ENCODE results near the gene UNK. TPM values are rescaled to one million over a fixed set of nuclear protein-coding genes. Genes with fewer than 3 reads are reported as not detected.
A peak's percentile ranks its signal among the peaks of the same experiment; 100 is the strongest.

Gene UNK, protein sequence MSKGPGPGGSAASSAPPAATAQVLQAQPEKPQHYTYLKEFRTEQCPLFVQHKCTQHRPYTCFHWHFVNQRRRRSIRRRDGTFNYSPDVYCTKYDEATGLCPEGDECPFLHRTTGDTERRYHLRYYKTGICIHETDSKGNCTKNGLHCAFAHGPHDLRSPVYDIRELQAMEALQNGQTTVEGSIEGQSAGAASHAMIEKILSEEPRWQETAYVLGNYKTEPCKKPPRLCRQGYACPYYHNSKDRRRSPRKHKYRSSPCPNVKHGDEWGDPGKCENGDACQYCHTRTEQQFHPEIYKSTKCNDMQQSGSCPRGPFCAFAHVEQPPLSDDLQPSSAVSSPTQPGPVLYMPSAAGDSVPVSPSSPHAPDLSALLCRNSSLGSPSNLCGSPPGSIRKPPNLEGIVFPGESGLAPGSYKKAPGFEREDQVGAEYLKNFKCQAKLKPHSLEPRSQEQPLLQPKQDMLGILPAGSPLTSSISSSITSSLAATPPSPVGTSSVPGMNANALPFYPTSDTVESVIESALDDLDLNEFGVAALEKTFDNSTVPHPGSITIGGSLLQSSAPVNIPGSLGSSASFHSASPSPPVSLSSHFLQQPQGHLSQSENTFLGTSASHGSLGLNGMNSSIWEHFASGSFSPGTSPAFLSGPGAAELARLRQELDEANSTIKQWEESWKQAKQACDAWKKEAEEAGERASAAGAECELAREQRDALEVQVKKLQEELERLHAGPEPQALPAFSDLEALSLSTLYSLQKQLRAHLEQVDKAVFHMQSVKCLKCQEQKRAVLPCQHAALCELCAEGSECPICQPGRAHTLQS
- total RNA-seq (35.5 TPM), polyA plus RNA-seq (ENCODE audit: insufficient read depth, low read depth, low replicate concordance) (12.0 TPM)
- long read RNA-seq, donor 1, partial matches to known transcripts: 0 of 3 reads
- long read RNA-seq, donor 1, other reads (novel, unspliced or antisense): 0 of 3 reads
- long read RNA-seq, donor 2, partial matches to known transcripts: 5 of 8 reads
- long read RNA-seq, donor 2, other reads (novel, unspliced or antisense): 0 of 8 reads
- long read RNA-seq, donor 3, partial matches to known transcripts: 5 of 10 reads
- long read RNA-seq, donor 3, other reads (novel, unspliced or antisense): 0 of 10 reads
- long read RNA-seq, donor 4, partial matches to known transcripts: 14 of 16 reads
- long read RNA-seq, donor 4, other reads (novel, unspliced or antisense): 0 of 16 reads
- long read RNA-seq, donor 5, partial matches to known transcripts: 0 of 1 reads
- long read RNA-seq, donor 5, other reads (novel, unspliced or antisense): 0 of 1 reads
- long read RNA-seq, donor 6, transcript UNK-202 (4 exons, 1,312 nt): major isoform, 5 of 5 reads
- long read RNA-seq, donor 6, partial matches to known transcripts: 0 of 5 reads
- long read RNA-seq, donor 6, other reads (novel, unspliced or antisense): 0 of 5 reads
- long read RNA-seq, donor 7, partial matches to known transcripts: 3 of 21 reads
- long read RNA-seq, donor 7, other reads (novel, unspliced or antisense): 13 of 21 reads
- long read RNA-seq, donor 8, partial matches to known transcripts: 10 of 13 reads
- long read RNA-seq, donor 8, other reads (novel, unspliced or antisense): 0 of 13 reads
- long read RNA-seq, donor 9, partial matches to known transcripts: 0 of 2 reads
- long read RNA-seq, donor 9, other reads (novel, unspliced or antisense): 0 of 2 reads
- long read RNA-seq, donor 10, partial matches to known transcripts: 28 of 70 reads
- long read RNA-seq, donor 10, other reads (novel, unspliced or antisense): 42 of 70 reads

DNA sequence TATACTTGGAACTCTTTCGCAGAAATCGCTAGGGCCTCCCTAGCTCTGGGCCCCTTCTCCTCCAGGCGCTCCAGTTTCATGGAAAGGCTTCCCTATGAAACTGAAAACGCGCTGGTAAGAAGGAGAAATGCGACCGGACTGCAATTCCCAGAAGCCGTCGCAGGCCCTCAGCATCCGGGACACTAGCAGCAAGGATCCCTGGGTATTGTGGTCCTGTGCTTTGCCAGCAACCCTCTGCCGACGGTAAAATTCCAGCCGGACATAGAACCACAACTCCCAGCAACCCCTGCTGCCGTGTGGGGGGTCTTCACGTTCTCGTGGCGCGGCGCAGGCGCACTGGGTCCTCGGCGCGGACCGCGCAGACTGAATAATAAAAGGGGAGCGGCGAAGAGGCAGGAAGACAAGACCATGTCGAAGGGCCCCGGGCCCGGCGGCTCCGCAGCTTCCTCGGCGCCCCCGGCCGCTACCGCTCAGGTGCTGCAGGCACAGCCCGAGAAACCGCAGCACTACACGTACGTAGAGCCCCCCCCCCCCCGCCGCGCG, at the start of gene UNK:
TSS of gene UNK (plus strand) at position 334 of the 543 bp plus-strand sequence. CDS start at position 409, 75 bp downstream.
- H3K4me3 ChIP-seq (ENCODE audit: low read length in 3 of 3): peak within 1 kb of the TSS; percentile 84 to 90 (median 86)
- TF ChIP-seq, protein P1, sequence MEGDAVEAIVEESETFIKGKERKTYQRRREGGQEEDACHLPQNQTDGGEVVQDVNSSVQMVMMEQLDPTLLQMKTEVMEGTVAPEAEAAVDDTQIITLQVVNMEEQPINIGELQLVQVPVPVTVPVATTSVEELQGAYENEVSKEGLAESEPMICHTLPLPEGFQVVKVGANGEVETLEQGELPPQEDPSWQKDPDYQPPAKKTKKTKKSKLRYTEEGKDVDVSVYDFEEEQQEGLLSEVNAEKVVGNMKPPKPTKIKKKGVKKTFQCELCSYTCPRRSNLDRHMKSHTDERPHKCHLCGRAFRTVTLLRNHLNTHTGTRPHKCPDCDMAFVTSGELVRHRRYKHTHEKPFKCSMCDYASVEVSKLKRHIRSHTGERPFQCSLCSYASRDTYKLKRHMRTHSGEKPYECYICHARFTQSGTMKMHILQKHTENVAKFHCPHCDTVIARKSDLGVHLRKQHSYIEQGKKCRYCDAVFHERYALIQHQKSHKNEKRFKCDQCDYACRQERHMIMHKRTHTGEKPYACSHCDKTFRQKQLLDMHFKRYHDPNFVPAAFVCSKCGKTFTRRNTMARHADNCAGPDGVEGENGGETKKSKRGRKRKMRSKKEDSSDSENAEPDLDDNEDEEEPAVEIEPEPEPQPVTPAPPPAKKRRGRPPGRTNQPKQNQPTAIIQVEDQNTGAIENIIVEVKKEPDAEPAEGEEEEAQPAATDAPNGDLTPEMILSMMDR (IDR thresholded peaks at IDR 0.05; ENCODE audit: borderline replicate concordance, extremely low read depth, insufficient read depth): no peak
- DNase-seq (peak; percentile 99 to 100 (median 99)), FAIRE-seq (no peak)
- H3K27me3 ChIP-seq (ENCODE audit: control insufficient read depth, insufficient read depth, low read length): no peaks in the 10 kb centered on the region
- intact Hi-C loops (cut with DNase I): no loop called here
- H3K36me3 ChIP-seq (ENCODE audit: control insufficient read depth in 2 of 3, insufficient read depth in 3 of 3, low read length in 3 of 3): no peaks in the 10 kb centered on the region
- peak within 1 kb of the TSS; percentile 100 for H3K27ac ChIP-seq (ENCODE audit: low read depth in 2 of 2, low read length in 2 of 2)
- peak within 1 kb of the TSS; percentile 90 to 99 (median 99) for H3K9ac ChIP-seq (ENCODE audit: low read length in 3 of 3)
- H3K4me1 ChIP-seq (ENCODE audit: control insufficient read depth in 2 of 3, insufficient read depth in 2 of 3, low read depth in 1 of 3, low read length in 3 of 3): peaks cover 13 to 20% (median 14%) of the 10 kb centered on the region in 3 donors
- peaks cover 0 to 2% (median 0%) of the 10 kb centered on the region in 3 donors for H3K9me3 ChIP-seq (ENCODE audit: control insufficient read depth in 2 of 3, insufficient read depth in 1 of 3, low read length in 3 of 3)

DNA sequence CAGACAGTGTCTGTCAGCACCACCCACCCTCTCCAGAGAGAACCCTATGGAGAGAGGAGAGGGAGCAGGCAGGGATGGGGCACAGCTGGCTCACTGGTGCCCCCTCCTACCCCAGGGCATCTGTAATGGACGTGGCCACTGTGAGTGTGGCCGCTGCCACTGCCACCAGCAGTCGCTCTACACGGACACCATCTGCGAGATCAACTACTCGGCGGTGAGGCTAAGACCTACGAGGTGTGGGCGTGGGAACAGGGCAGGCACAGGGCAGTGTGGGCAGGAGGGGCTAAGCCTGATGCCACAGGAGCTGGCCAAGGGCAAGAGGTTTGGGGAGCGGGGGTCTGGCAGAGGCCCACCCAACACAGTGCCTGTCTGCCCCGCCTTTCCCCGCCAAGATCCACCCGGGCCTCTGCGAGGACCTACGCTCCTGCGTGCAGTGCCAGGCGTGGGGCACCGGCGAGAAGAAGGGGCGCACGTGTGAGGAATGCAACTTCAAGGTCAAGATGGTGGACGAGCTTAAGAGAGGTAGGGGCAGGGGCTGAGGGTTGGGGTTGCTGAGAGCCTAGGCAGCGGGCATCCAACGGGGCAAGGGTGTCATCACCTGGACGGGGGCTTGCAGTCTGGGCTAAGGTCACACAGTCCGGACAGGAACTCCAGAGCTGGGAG, 48.3 kb upstream of the UNK start:
- Histone ChIP-seq H3K27ac (ENCODE audit: low read depth in 2 of 2, low read length in 2 of 2) (no peak overlapping the region), H3K4me3 (ENCODE audit: low read length in 3 of 3) (no peak overlapping the region), H3K9ac (ENCODE audit: low read length in 3 of 3) (no peak overlapping the region), H3K36me3 (ENCODE audit: control insufficient read depth in 2 of 3, insufficient read depth in 3 of 3, low read length in 3 of 3) (no peaks in the 10 kb centered on the region), H3K9me3 (ENCODE audit: control insufficient read depth in 2 of 3, insufficient read depth in 1 of 3, low read length in 3 of 3) (no peaks in the 10 kb centered on the region), H3K27me3 (ENCODE audit: control insufficient read depth, insufficient read depth, low read length) (no peaks in the 10 kb centered on the region), H3K4me1 (ENCODE audit: control insufficient read depth in 2 of 3, insufficient read depth in 2 of 3, low read depth in 1 of 3, low read length in 3 of 3) (no peaks in the 10 kb centered on the region)
- intact Hi-C loops (cut with DNase I): loop anchor here (10.0 kb wide), 1 partner anchor 52 kb away; no protein-coding TSS in a partner anchor
- FAIRE-seq (no peak), DNase-seq (no peak)
- TF ChIP-seq, protein P1 (IDR thresholded peaks at IDR 0.05; ENCODE audit: borderline replicate concordance, extremely low read depth, insufficient read depth): no peak

All from kidney (tissue), 22 donors.